ENCODE results near the gene LCN9. TPM values are rescaled to one million over a fixed set of nuclear protein-coding genes. Genes with fewer than 3 reads are reported as not detected.

Gene LCN9, protein sequence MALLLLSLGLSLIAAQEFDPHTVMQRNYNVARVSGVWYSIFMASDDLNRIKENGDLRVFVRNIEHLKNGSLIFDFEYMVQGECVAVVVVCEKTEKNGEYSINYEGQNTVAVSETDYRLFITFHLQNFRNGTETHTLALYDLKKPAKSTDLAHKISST
- polyA plus RNA-seq: not detected in 2 replicates

DNA sequence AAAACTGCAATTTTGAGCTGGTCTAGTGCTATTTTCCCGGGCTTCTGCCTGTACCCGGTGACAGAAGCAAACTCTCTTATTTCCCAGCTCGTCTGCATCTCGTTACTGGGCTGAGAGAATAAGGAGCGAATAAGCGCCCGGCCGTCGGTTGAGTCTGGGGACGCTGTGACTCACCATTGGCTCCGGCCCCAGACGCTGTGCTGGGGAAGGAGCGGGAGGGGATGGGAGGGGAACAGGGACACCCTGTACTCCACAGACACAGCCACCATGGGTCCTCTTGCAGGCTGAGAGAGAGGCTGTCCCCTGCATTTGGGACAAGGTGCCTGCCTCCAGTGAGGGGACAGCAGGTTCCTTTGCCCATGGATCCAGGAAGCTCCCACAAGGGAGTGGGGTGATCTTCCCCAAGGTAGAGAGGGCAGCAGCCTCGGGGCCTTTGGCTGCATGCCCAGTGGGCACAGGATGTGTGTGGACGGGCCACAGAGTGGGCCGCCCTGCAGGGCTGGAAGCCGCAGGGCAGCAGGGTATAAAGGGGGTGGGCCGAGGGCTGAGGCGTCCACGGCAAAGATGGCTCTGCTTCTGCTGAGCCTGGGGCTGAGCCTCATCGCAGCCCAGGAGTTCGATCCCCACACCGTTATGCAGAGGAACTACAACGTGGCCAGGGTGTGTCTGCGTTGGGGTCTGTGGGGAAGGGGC lies at the start of gene LCN9:
TSS of gene LCN9 (plus strand) at position 552 of the 693 bp plus-strand sequence. CDS start at position 565, 13 bp downstream.

DNA sequence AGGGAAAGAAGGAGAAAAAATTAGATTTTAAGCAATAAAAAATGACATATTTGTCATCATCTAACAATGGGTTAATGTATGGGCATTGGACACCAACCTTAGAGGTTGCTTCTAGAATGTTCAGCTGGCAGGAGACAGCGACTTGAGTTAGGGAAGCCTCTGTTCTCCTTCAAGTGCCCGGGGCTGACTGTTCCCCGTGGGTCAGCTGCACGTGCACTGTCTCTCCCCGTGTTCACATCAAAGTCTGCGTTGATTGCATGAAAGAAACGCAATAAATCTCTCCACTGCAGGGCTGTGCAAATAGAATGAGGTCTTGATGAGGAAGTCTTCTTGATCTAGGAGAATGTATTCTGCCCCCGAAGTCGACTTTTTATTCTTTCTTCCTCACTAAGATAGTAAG lies 23.9 kb upstream of the LCN9 start, which contains the start of gene GLT6D1:
TSS of gene GLT6D1 (minus strand) at position 345 of the 400 bp plus-strand sequence. CDS start 353 bp downstream, outside the sequence.

DNA sequence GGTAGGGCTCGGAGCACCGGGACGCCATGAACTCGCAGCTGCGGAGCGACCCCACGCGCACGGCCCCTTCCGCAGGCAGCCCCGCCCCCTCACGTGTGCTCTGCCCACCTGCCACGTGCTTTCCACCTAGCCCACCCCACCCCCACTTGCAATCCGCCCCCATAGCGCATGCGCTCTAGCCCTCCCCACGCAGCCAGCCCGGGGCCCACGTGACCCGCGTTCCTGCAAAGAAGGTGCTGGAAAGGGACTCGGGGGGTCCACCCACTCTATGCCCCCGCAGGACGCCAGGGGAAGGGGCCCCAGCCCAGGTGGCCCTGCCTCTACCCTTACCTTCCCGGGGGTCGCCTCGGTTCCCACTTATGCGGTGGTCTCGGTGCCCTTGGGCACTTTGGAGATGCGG lies 36.3 kb downstream of the LCN9 start, which contains the start of gene SOHLH1:
TSS of gene SOHLH1 (minus strand) at position 42 of the 400 bp plus-strand sequence. CDS start at position 28, 14 bp downstream.

DNA sequence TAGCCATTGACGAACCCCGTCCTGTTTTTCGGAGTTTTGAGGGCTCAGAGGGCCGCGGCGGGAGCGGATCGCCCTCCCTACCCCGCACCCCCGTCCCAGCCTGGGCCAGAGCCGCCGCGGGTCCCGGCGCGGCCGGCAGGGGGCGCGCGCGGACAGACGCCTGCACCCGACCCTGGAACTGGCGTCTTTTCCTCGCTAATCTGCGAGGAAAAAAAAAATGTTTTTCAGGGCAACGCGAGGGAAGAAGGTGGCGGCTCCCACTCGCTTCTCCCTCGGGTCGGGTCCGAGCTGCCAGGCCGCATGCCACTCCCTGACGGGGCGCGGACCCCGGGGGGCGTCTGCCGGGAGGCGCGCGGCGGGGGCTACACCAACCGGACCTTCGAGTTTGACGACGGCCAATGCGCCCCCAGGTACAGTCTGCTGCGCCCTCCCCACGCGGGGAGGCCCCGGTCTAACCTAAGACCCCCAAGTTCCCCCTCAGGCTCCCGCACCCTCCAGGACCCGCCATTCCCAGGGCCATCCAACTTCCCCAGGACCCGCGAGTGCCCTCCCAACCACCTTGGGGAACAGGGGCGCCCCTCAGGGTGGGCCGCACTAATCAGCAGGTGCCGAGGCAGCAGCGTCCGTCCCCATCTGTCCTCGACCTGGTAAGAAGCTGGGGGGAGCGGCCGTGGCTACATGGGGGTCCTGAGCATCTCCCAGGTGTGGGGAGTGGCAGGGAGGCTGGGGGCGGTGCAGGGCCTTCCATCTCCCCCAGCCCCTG lies 39.0 kb downstream of the LCN9 start, which contains the start of gene KCNT1:
TSS of gene KCNT1 (plus strand) at position 227 of the 763 bp plus-strand sequence. CDS start at position 301, 74 bp downstream.

Other genes with a start within 250 kb of the LCN9 start
- 0.62 and 1.8 TPM in 2 replicates for gene PPP1R26, start 183.5 kb upstream of the LCN9 start, polyA plus RNA-seq
- 10.9 and 12.8 TPM in 2 replicates for gene MRPS2, start 162.6 kb upstream of the LCN9 start, polyA plus RNA-seq
- gene LCN1, start 141.9 kb upstream of the LCN9 start, polyA plus RNA-seq: not detected in 2 replicates
- gene OBP2A, start 117.2 kb upstream of the LCN9 start, polyA plus RNA-seq: not detected in 2 replicates
- not detected in 2 replicates for gene PAEP, start 101.6 kb upstream of the LCN9 start, polyA plus RNA-seq
- not detected in 2 replicates for gene GLT6D1, start 23.8 kb upstream of the LCN9 start, polyA plus RNA-seq
- 1.4 TPM in 1 of 2 replicates, not detected in the other for gene SOHLH1, start 36.2 kb downstream of the LCN9 start, polyA plus RNA-seq
- gene KCNT1, start 38.9 kb downstream of the LCN9 start, polyA plus RNA-seq: 0.07 and 0.82 TPM in 2 replicates
- gene CAMSAP1, start 244.2 kb downstream of the LCN9 start, polyA plus RNA-seq: 2.3 and 5.1 TPM in 2 replicates